Endodermal cell (in vitro differentiated cells): ENCODE measurements around the gene TPD52L2. TPM values are rescaled to one million over a fixed set of nuclear protein-coding genes. Genes with fewer than 3 reads are reported as not detected.
"Not testable (repeated sequence)": the region's sequence is repeated elsewhere in the genome, so short reads cannot be mapped to it uniquely, and the experiment has no call there.

Experiments
- DNase-seq: peaks from one replicate; pipeline ENCODE4 v3.0.0-alpha.2; 2017
- H3K27ac ChIP-seq: 2 replicates; pipeline ENCODE4 v1.5.1; 2013; ENCODE audit warnings: mild to moderate bottlenecking, low read depth, low read length, moderate library complexity
- H3K27me3 ChIP-seq: 2 replicates; pipeline ENCODE4 v1.6.1; 2013; ENCODE audit warnings: mild to moderate bottlenecking, low read length, moderate library complexity; ENCODE audit not compliant: insufficient read depth, control insufficient read depth, poor library complexity, severe bottlenecking
- H3K36me3 ChIP-seq: 2 replicates; pipeline ENCODE4 v1.7.0; 2013; ENCODE audit warnings: mild to moderate bottlenecking, low read length, moderate library complexity; ENCODE audit not compliant: control insufficient read depth, insufficient read depth
- H3K4me1 ChIP-seq: one replicate; pipeline ENCODE4 v1.7.0; 2013; ENCODE audit warnings: low read length; ENCODE audit not compliant: control insufficient read depth, insufficient read depth
- H3K4me3 ChIP-seq: 2 replicates; pipeline ENCODE4 v1.5.1; 2013; ENCODE audit warnings: mild to moderate bottlenecking, low read length, moderate library complexity
- H3K9ac ChIP-seq: 2 replicates; pipeline ENCODE4 v1.6.1; 2013; ENCODE audit warnings: mild to moderate bottlenecking, low read length, moderate library complexity; ENCODE audit not compliant: poor library complexity, severe bottlenecking; ENCODE audit errors: extremely low read depth
- H3K9me3 ChIP-seq: 2 replicates; pipeline ENCODE4 v1.6.1; 2013; ENCODE audit warnings: mild to moderate bottlenecking, low read length, moderate library complexity; ENCODE audit not compliant: control insufficient read depth
- H3K27ac Mint-ChIP-seq: 2 replicates; pipeline ENCODE4 v1.8.0; 2020; ENCODE audit warnings: mixed read lengths
- H3K27me3 Mint-ChIP-seq: 2 replicates; pipeline ENCODE4 v1.8.0; 2021; ENCODE audit warnings: mild to moderate bottlenecking, mixed read lengths; ENCODE audit not compliant: insufficient read depth
- H3K36me3 Mint-ChIP-seq: 2 replicates; pipeline ENCODE4 v1.8.0; 2020; ENCODE audit warnings: low read depth, mixed read lengths
- H3K4me1 Mint-ChIP-seq: 2 replicates; pipeline ENCODE4 v1.8.0; 2020; ENCODE audit warnings: mixed read lengths
- H3K4me3 Mint-ChIP-seq: 2 replicates; pipeline ENCODE4 v1.8.0; 2020; ENCODE audit warnings: mild to moderate bottlenecking, moderate library complexity, mixed read lengths
- H3K9me3 Mint-ChIP-seq: 2 replicates; pipeline ENCODE4 v1.8.0; 2020; ENCODE audit warnings: mild to moderate bottlenecking, mixed read lengths
- WGBS, 2 experiments: methylation state at CpG; one replicate each; pipeline versions ENCODE4 v1.1.5 to v1.1.7; 2013; ENCODE audit warnings: missing lambda C conversion rate in 2 of 2, mixed read lengths in 1 of 2; ENCODE audit not compliant: insufficient coverage in 1 of 2, insufficient read length in 1 of 2; 5-methylcytosine and 5-hydroxymethylcytosine counted together
- total RNA-seq, 2 donors: library from RNA; stranded (reverse); fragmentation: NEBNext Ultra II Directional in 1 of 2; extraction: Animal tissue kit (Norgen Biotek cat#: 25700) in 1 of 2; gene quantifications; 2 replicates in 1 of 2; 3 replicates in 1 of 2; pipeline ENCODE4 v1.2.1, GENCODE V29; 2021
- TF ChIP-seq, protein P1 (sequence below): fragments of 200-600 bp; sonication (generic); conservative IDR thresholded peaks from 2 replicates; pipeline ENCODE4 v1.5.0; 2021; ENCODE audit warnings: antibody characterized with exemption, mild to moderate bottlenecking

The TPD52L2 gene
- total RNA-seq, 2 donors from 2014 or later = 68.3 to 85.2 TPM

DNA sequence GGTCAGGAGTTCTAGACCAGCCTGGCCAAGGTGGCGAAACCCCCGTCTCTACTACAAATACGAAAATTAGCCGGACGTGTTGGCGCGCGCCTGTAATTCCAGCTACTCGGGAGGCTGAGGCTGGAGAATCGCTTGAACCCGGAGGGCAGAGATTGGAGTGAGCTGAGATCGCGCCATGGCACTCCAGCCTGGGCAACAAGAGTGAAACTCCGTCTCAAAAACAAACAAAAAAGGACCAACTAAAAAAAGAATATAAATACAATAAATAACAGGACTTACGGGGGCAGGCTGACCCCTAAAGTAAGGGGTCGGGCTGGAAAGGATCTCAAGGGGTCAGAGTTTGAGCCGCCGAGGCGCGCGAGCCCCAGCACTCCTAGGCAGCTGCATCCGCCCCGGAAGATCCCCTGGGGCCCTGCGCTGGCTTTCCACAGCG lies 509 bp upstream of the TPD52L2 start:
- H3K36me3 ChIP-seq = peaks cover 23% of the 10 kb centered on the region
- no peaks in the 10 kb centered on the region for H3K9me3 ChIP-seq
- H3K27me3 ChIP-seq = no peaks in the 10 kb centered on the region
- peaks cover 19% of the 10 kb centered on the region for H3K4me1 Mint-ChIP-seq
- peaks cover 17% of the 10 kb centered on the region for H3K36me3 Mint-ChIP-seq
- H3K4me3 ChIP-seq = peak overlapping the region; percentile 96
- H3K9me3 Mint-ChIP-seq = no peaks in the 10 kb centered on the region
- peak overlapping the region; percentile 84 for H3K9ac ChIP-seq
- WGBS, 2 experiments = 1 to 2% methylated on average over 21 to 25 of the region's 25 CpGs
- no peak for DNase-seq
- H3K4me3 Mint-ChIP-seq = peak overlapping the region; percentile 91
- H3K27me3 Mint-ChIP-seq = no peaks in the 10 kb centered on the region
- H3K4me1 ChIP-seq = no peaks in the 10 kb centered on the region
- TF ChIP-seq, protein P1, sequence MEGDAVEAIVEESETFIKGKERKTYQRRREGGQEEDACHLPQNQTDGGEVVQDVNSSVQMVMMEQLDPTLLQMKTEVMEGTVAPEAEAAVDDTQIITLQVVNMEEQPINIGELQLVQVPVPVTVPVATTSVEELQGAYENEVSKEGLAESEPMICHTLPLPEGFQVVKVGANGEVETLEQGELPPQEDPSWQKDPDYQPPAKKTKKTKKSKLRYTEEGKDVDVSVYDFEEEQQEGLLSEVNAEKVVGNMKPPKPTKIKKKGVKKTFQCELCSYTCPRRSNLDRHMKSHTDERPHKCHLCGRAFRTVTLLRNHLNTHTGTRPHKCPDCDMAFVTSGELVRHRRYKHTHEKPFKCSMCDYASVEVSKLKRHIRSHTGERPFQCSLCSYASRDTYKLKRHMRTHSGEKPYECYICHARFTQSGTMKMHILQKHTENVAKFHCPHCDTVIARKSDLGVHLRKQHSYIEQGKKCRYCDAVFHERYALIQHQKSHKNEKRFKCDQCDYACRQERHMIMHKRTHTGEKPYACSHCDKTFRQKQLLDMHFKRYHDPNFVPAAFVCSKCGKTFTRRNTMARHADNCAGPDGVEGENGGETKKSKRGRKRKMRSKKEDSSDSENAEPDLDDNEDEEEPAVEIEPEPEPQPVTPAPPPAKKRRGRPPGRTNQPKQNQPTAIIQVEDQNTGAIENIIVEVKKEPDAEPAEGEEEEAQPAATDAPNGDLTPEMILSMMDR = no peak
- peak overlapping the region; percentile 96 for H3K27ac Mint-ChIP-seq
- no peak overlapping the region for H3K27ac ChIP-seq

DNA sequence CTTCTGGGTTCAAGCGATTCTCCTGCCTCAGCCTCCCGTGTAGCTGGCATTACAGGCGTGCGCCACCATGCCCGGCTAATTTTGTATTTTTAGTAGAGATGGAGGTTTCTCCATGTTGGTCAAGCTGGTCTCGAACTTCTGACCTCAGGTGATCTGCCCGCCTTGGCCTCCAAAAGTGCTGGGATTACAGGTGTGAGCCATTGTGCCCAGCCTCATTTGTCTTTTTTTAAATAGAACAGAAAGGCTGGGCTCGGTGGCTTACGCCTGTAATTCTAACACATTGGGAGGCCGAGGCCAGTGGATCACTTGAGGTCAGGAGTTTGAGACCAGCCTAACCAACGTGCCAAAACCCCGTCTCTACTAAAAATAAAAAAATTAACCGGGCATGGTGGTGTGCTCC lies 2.0 kb downstream of the TPD52L2 start:
- DNase-seq = peak; percentile 23
- not testable (repeated sequence) for H3K27ac Mint-ChIP-seq, H3K27me3 ChIP-seq, H3K4me1 ChIP-seq, H3K27ac ChIP-seq, H3K4me3 ChIP-seq, H3K9me3 ChIP-seq, H3K27me3 Mint-ChIP-seq, H3K9ac ChIP-seq, H3K9me3 Mint-ChIP-seq
- Mint-ChIP-seq H3K4me3 (peak overlapping the region; percentile 91), H3K36me3 (peaks cover 28% of the 10 kb centered on the region), H3K4me1 (peaks cover 11% of the 10 kb centered on the region)
- 94 to 96% methylated on average over 13 of the region's 13 CpGs for WGBS, 2 experiments
- H3K36me3 ChIP-seq = peaks cover 41% of the 10 kb centered on the region

DNA sequence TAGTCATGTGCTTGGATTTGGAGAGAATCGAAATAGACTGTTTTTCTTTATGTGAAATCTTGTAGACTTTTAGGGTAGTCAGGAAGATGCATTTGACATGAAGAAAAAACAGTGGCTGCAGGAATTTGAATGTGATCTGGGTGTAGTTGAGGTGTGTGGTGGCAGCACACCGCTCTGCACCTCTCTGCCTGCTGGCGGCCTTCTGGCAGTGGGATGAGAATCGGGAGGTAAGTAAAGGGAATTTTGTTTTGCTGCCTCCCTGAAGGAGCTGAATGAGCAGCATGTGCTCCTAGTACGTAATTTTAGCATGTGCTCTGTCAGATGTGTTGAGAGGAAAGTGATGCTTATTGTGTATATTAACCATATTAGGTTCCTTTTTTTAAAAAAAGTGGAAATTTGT lies 3.2 kb downstream of the TPD52L2 start:
- TF ChIP-seq, protein P1 = peak; percentile 14
- no peak overlapping the region for H3K4me3 Mint-ChIP-seq

DNA sequence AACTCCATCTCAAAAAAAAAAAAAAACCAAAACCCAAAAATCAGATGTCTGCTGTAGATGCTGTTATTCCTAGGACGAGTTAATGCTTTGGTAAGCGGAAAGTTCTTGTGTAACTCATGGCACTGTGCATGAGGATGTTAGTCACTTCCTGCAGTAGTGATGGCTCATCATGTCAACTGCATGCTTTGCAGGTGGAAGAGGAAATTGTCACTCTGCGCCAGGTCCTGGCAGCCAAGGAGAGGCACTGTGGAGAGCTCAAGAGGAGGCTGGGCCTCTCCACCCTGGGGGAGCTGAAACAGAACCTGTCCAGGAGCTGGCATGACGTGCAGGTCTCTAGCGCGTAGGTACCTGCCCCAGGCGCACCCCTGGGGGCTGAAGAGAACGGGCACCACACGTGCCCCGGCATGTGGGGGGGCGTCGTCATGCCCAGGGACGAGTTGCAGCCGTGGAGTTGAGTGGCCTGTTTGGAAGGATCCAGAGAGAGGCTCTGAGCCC lies 8.5 kb downstream of the TPD52L2 start:
- no peak for DNase-seq
- no peak overlapping the region for H3K27ac ChIP-seq
- Mint-ChIP-seq H3K27ac (peak overlapping the region; percentile 58), H3K4me3 (no peak overlapping the region), H3K9me3 (no peaks in the 10 kb centered on the region), H3K4me1 (no peaks in the 10 kb centered on the region), H3K27me3 (no peaks in the 10 kb centered on the region), H3K36me3 (peaks cover 74% of the 10 kb centered on the region)
- H3K4me1 ChIP-seq = no peaks in the 10 kb centered on the region
- H3K9me3 ChIP-seq = no peaks in the 10 kb centered on the region
- WGBS, 2 experiments = 95% methylated on average over 14 of the region's 14 CpGs
- H3K27me3 ChIP-seq = no peaks in the 10 kb centered on the region
- H3K9ac ChIP-seq = no peak overlapping the region
- TF ChIP-seq, protein P1 = no peak
- H3K36me3 ChIP-seq = peaks cover 72% of the 10 kb centered on the region
- H3K4me3 ChIP-seq = no peak overlapping the region

More for the DNA sequence above, 3.2 kb downstream of the TPD52L2 start:
- Mint-ChIP-seq H3K9me3 (no peaks in the 10 kb centered on the region), H3K36me3 (peaks cover 37% of the 10 kb centered on the region), H3K27me3 (no peaks in the 10 kb centered on the region), H3K4me1 (peaks cover 11% of the 10 kb centered on the region), H3K27ac (peak overlapping the region; percentile 4)
- DNase-seq = no peak
- Histone ChIP-seq H3K4me1 (no peaks in the 10 kb centered on the region), H3K9me3 (no peaks in the 10 kb centered on the region), H3K4me3 (no peak overlapping the region), H3K27me3 (no peaks in the 10 kb centered on the region), H3K9ac (no peak overlapping the region), H3K36me3 (peaks cover 43% of the 10 kb centered on the region), H3K27ac (no peak overlapping the region)
- WGBS, 2 experiments = 98 to 100% methylated on average over 2 to 5 of the region's 5 CpGs

DNA sequence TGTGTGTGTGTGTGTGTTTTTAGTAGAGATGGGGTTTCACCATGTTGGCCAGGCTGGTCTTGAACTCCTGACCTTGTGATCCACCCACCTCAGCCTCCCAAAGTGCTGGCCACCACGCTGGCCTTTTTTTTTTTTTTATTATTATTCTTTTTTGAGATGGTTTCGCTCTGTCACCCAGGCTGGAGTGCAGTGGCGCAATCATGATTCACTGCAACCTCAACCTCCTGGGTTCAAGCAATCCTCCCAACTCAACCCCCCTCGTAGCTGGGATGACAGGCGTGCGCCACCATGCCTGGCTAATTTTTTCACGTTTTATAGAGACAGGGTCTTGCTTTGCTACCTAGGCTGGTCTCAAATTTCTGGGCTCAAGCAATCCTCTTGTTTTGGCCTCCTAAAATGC lies 9.2 kb downstream of the TPD52L2 start:
- H3K4me3 ChIP-seq, H3K27ac Mint-ChIP-seq, H3K9me3 Mint-ChIP-seq, H3K27me3 ChIP-seq, H3K27me3 Mint-ChIP-seq, H3K27ac ChIP-seq, DNase-seq, H3K4me3 Mint-ChIP-seq, H3K9ac ChIP-seq, H3K4me1 Mint-ChIP-seq, H3K9me3 ChIP-seq, H3K4me1 ChIP-seq: not testable (repeated sequence)
- H3K36me3 ChIP-seq = peaks cover 65% of the 10 kb centered on the region
- 96 to 98% methylated on average over 4 to 6 of the region's 7 CpGs for WGBS, 2 experiments
- H3K36me3 Mint-ChIP-seq = peaks cover 70% of the 10 kb centered on the region
